Astrocyte of the spinal cord (primary cell): Measurements from ENCODE around the gene PRDM11.

Experiments
- DNase-seq: peaks from one replicate; pipeline ENCODE4 v3.0.0; 2011; ENCODE audit warnings: low read depth, low spot score
- H3K4me3 ChIP-seq: 2 replicates; pipeline ENCODE4 v1.5.1; 2011; ENCODE audit warnings: low read depth, mild to moderate bottlenecking, low read length, moderate library complexity
- CTCF ChIP-seq: IDR thresholded peaks from 2 replicates; pipeline ENCODE4 v1.5.1; 2012; ENCODE audit warnings: low read depth, mild to moderate bottlenecking, low read length, inconsistent platforms
- in situ Hi-C: cut with HindIII; loops from 2 replicates; pipeline ENCODE4 v1.10.0; 2017; ENCODE audit warnings: low sequenced_read_pairs

The PRDM11 gene

GRCh38 chr11:45280449-45280848 lies 134.0 kb downstream of the PRDM11 start:
- no peak for TF ChIP-seq CTCF

GRCh38 chr11:45282081-45282480 lies 135.6 kb downstream of the PRDM11 start:
- DNase-seq: no peak
- no peak for TF ChIP-seq CTCF
- H3K4me3 ChIP-seq: no peak overlapping the region
- in situ Hi-C loops: no loop called here

More at GRCh38 chr11:45280449-45280848, 134.0 kb downstream of the PRDM11 start:
- no peak overlapping the region for H3K4me3 ChIP-seq
- in situ Hi-C loops: no loop called here
- peak; percentile 20 for DNase-seq
